NB4 (cell line): ENCODE results near the gene NADSYN1.
"Not testable (repeated sequence)": the region's sequence is repeated elsewhere in the genome, so short reads cannot be mapped to it uniquely, and the experiment has no call there.

Experiments
- DNase-seq: peaks from one replicate; pipeline ENCODE4 v3.0.0; 2010; ENCODE audit warnings: low read depth
- H3K4me3 ChIP-seq: one replicate; pipeline ENCODE4 v1.5.1; 2011; ENCODE audit warnings: mild to moderate bottlenecking, low read depth, low read length, moderate library complexity
- CTCF ChIP-seq: IDR thresholded peaks from one replicate; pipeline ENCODE4 v1.5.1; 2012; ENCODE audit warnings: low read depth, low read length
- MAX ChIP-seq: IDR thresholded peaks from 2 replicates; pipeline ENCODE4 v1.6.1; 2011; ENCODE audit warnings: low read depth, low read length
- MYC ChIP-seq: IDR thresholded peaks from 2 replicates; pipeline ENCODE4 v1.6.1; 2011; ENCODE audit warnings: low read depth, low read length
- POLR2A ChIP-seq: IDR thresholded peaks from 2 replicates; pipeline ENCODE4 v1.6.1; 2011; ENCODE audit warnings: mild to moderate bottlenecking; ENCODE audit not compliant: insufficient read length; ENCODE audit errors: extremely low read depth

The NADSYN1 gene

GRCh38 chr11:71518506-71519471 lies 65.8 kb downstream of the NADSYN1 start:
- TF ChIP-seq MYC (no peak), MAX (no peak), POLR2A (no peak), CTCF (no peak)
- H3K4me3 ChIP-seq = no peak overlapping the region

GRCh38 chr11:71519546-71519945 lies 66.5 kb downstream of the NADSYN1 start:
- DNase-seq = no peak
- no peak overlapping the region for H3K4me3 ChIP-seq
- TF ChIP-seq MYC (no peak), POLR2A (no peak), CTCF (no peak), MAX (no peak)

More at GRCh38 chr11:71518506-71519471, 65.8 kb downstream of the NADSYN1 start:
- no peak for DNase-seq

- H3K4me3 ChIP-seq = no peak overlapping the region
- peak; percentile 46 for DNase-seq
- TF ChIP-seq POLR2A = no peak
These were observed 72.4 kb downstream of the NADSYN1 start for GRCh38 chr11:71525188-71525937.

- no peak overlapping the region for H3K4me3 ChIP-seq
- DNase-seq = no peak
- TF ChIP-seq POLR2A = no peak
- no peak for TF ChIP-seq MYC
- no peak for TF ChIP-seq MAX
- TF ChIP-seq CTCF = no peak
These were observed 73.0 kb downstream of the NADSYN1 start for GRCh38 chr11:71525938-71526495.

GRCh38 chr11:71526796-71527575 lies 74.0 kb downstream of the NADSYN1 start, which contains the start of gene KRTAP5-7:
TSS of gene KRTAP5-7 (plus strand) at chr11:71527267. CDS start at chr11:71527301, 34 bp downstream.
- not testable (repeated sequence) for H3K4me3 ChIP-seq
- peak; percentile 27 for DNase-seq

GRCh38 chr11:71527576-71528210 lies 74.7 kb downstream of the NADSYN1 start:
- TF ChIP-seq MAX = no peak
- no peak for TF ChIP-seq POLR2A
- no peak for TF ChIP-seq MYC
- TF ChIP-seq CTCF = no peak
- H3K4me3 ChIP-seq = no peak overlapping the region
- DNase-seq = no peak
